Endothelial cell (in vitro differentiated cells): ENCODE data around the gene NPHP4. TPM values are rescaled to one million over a fixed set of nuclear protein-coding genes. Genes with fewer than 3 reads are reported as not detected.
"Not testable (repeated sequence)": the region's sequence is repeated elsewhere in the genome, so short reads cannot be mapped to it uniquely, and the experiment has no call there.

Source experiments
- DNase-seq: peaks from one replicate; pipeline ENCODE4 v3.0.0; 2021; ENCODE audit warnings: low spot score
- H3K27ac Mint-ChIP-seq: one replicate; pipeline ENCODE4 v1.8.0; 2021; ENCODE audit warnings: mixed read lengths, inconsistent platforms; ENCODE audit not compliant: unreplicated experiment
- H3K27me3 Mint-ChIP-seq: one replicate; pipeline ENCODE4 v1.8.0; 2021; ENCODE audit warnings: mild to moderate bottlenecking, moderate library complexity, mixed read lengths, inconsistent platforms; ENCODE audit not compliant: unreplicated experiment
- H3K36me3 Mint-ChIP-seq: one replicate; pipeline ENCODE4 v1.8.0; 2021; ENCODE audit warnings: mild to moderate bottlenecking, low read depth, mixed read lengths, inconsistent platforms; ENCODE audit not compliant: unreplicated experiment
- H3K4me1 Mint-ChIP-seq: one replicate; pipeline ENCODE4 v1.8.0; 2021; ENCODE audit warnings: mild to moderate bottlenecking, mixed read lengths, inconsistent platforms; ENCODE audit not compliant: unreplicated experiment
- H3K4me3 Mint-ChIP-seq: one replicate; pipeline ENCODE4 v1.8.0; 2021; ENCODE audit warnings: mild to moderate bottlenecking, mixed read lengths, inconsistent platforms; ENCODE audit not compliant: unreplicated experiment
- H3K9me3 Mint-ChIP-seq: one replicate; pipeline ENCODE4 v1.8.0; 2021; ENCODE audit warnings: mixed read lengths, inconsistent platforms; ENCODE audit not compliant: unreplicated experiment
- total RNA-seq: library from RNA; stranded (reverse); fragmentation: NEBNext Ultra II Directional; extraction: Animal tissue kit (Norgen Biotek cat#: 25700); gene quantifications from one replicate; pipeline ENCODE4 v1.2.1, GENCODE V29; 2021; ENCODE audit not compliant: unreplicated experiment
- TF ChIP-seq, protein P1 (sequence below): fragments of 200-600 bp; sonication (generic); IDR thresholded peaks from one replicate; pipeline ENCODE4 v1.5.0; 2021; ENCODE audit warnings: antibody characterized with exemption; ENCODE audit not compliant: unreplicated experiment

Gene NPHP4
- total RNA-seq, 1 donor from 2014 or later = 15.3 TPM

DNA sequence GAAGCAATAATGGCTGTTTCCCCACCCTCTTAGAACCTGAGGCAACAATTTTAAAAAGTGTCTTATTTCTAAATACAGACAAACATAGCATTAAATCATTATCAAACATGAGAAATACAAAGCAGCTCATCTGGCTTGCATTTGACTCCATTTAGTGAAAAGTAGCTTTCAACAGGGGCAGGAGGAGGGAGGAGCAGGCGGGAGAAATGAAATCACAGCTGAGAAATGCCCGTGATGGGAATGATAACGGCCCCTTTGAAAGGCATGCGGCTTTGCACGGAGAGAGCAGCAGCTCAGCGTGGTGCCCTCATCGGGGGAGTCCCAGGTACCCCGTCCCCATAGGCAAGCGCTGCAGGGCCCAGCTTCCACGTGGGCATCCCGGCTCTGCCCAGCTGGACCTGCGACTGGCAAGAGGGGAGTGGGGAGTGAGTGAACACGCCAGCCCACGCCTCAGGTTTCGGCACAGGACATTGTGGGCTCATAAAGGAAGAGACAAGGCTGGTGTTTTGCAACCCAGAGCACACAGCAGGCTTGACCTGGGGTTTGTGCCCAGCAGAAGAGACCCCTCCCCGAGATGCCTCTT lies 134.6 kb downstream of the NPHP4 start:
- Mint-ChIP-seq H3K4me1 (peaks cover 6% of the 10 kb centered on the region), H3K36me3 (peaks cover 4% of the 10 kb centered on the region), H3K9me3 (no peaks in the 10 kb centered on the region), H3K4me3 (no peak overlapping the region), H3K27me3 (peaks cover 13% of the 10 kb centered on the region), H3K27ac (no peak overlapping the region)
- TF ChIP-seq, protein P1, sequence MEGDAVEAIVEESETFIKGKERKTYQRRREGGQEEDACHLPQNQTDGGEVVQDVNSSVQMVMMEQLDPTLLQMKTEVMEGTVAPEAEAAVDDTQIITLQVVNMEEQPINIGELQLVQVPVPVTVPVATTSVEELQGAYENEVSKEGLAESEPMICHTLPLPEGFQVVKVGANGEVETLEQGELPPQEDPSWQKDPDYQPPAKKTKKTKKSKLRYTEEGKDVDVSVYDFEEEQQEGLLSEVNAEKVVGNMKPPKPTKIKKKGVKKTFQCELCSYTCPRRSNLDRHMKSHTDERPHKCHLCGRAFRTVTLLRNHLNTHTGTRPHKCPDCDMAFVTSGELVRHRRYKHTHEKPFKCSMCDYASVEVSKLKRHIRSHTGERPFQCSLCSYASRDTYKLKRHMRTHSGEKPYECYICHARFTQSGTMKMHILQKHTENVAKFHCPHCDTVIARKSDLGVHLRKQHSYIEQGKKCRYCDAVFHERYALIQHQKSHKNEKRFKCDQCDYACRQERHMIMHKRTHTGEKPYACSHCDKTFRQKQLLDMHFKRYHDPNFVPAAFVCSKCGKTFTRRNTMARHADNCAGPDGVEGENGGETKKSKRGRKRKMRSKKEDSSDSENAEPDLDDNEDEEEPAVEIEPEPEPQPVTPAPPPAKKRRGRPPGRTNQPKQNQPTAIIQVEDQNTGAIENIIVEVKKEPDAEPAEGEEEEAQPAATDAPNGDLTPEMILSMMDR = no peak
- DNase-seq = no peak

DNA sequence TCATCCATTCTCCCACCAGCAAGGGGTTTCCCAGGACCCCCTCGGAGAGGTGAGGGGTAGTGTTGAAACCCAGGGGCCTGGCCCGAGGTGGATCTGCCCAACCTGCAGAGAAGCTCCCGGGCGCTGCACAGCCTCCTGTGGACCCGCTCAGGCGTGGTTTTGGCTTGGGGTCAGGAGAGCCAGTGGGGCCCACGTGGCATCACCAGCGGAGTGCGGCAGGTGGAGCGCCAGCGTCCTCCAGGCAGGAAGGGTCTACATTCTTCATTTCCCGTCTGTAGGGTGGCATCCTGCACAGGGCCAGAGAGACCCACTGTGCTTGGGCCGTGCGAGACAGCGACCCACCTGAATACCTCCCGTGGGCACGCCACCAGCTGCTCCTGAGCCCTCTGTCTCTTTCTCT lies 135.2 kb downstream of the NPHP4 start:
- Mint-ChIP-seq H3K36me3 (peaks cover 4% of the 10 kb centered on the region), H3K9me3 (no peaks in the 10 kb centered on the region), H3K4me1 (peaks cover 6% of the 10 kb centered on the region), H3K27ac (no peak overlapping the region), H3K4me3 (no peak overlapping the region), H3K27me3 (peaks cover 13% of the 10 kb centered on the region)
- TF ChIP-seq, protein P1 = no peak
- DNase-seq = no peak

DNA sequence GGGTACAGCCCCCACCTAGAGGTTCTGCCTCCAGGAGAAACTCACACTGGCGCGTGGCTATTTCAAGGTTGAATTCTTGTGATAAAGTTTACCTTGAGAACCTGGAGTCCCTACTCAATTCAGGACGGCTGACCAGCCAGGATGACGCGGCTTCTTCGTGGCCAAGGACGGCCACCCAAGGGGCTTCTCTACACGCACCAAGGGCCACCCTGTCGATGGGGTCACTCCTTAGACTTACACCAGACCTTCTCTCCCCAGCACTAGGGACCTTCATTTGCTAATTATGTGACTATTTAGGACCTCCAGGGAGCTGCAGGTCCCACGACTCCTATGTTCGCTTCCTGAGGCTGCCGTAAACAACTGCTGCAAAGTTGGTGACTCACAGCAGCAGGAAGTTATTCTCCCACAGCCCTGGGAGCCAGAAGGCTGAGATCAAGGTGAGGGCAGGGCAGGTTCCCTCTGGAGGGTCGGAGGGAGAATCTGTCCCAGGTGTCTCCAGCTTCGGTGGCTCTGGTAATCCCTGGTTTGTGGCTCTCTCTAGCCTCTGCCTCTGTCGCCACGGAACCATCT lies 135.9 kb downstream of the NPHP4 start:
- TF ChIP-seq, protein P1 = no peak
- DNase-seq = no peak
- no peaks in the 10 kb centered on the region for H3K9me3 Mint-ChIP-seq
- peaks cover 6% of the 10 kb centered on the region for H3K4me1 Mint-ChIP-seq
- peaks cover 4% of the 10 kb centered on the region for H3K36me3 Mint-ChIP-seq
- no peak overlapping the region for H3K4me3 Mint-ChIP-seq
- no peak overlapping the region for H3K27ac Mint-ChIP-seq
- peaks cover 13% of the 10 kb centered on the region for H3K27me3 Mint-ChIP-seq

DNA sequence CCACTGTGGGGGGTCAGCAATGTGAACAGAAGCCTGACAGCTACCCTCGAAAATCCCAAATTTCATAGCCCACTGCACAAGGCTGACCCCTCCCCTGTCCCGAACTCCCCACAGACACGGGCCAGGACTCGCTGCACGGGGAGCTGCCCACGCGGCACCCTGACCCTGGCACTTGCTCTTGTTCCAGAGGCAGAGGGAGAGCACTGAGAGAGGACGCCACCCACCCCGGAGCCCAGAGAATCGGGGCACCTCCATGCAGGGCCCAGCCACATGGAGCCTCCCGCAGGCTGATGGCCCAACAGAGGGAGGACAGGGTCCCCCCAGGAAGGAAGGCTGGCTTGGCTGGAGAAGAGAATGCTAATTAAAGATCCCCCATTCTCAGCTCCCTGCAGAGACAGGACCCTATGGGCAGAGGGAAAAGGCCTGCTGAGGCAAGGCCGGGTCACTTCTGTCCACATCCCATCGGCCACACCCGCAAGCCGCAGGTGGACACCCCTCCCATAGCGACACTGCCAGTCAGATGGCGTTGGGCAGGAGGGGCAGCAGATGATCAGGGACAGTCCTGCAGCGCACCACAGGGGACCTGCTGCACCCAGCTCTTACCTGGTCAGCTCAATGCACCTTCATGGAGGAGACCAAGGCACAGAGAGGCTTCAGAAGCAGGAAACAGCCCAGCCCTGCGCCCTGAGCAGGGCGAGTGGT lies 136.9 kb downstream of the NPHP4 start:
- DNase-seq = no peak
- H3K27ac Mint-ChIP-seq = no peak overlapping the region
- TF ChIP-seq, protein P1 = no peak
- H3K9me3 Mint-ChIP-seq = no peaks in the 10 kb centered on the region
- H3K4me3 Mint-ChIP-seq = no peak overlapping the region
- peaks cover 4% of the 10 kb centered on the region for H3K36me3 Mint-ChIP-seq
- peaks cover 13% of the 10 kb centered on the region for H3K27me3 Mint-ChIP-seq
- peaks cover 6% of the 10 kb centered on the region for H3K4me1 Mint-ChIP-seq

DNA sequence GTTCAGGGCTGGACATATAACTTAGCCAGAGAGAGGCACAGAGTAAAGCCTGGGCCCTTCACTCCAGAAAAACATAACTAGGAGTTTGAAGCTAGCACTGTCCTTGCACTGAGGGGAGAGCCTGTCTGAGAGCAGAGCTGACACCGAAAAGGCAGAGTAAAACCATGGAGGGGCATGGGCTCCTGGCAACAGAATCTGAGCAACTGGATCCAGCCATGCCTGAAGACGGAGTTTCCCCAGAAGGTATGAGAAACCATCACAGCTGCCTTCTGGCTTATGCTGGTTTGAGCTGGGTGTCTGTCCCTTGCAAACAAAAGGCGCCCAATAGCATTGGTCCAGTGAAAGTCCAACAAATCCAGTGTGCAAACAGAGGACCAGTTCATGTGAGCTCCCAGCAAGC lies 137.5 kb downstream of the NPHP4 start:
- H3K4me1 Mint-ChIP-seq = peaks cover 6% of the 10 kb centered on the region
- no peaks in the 10 kb centered on the region for H3K9me3 Mint-ChIP-seq
- H3K4me3 Mint-ChIP-seq = no peak overlapping the region

DNA sequence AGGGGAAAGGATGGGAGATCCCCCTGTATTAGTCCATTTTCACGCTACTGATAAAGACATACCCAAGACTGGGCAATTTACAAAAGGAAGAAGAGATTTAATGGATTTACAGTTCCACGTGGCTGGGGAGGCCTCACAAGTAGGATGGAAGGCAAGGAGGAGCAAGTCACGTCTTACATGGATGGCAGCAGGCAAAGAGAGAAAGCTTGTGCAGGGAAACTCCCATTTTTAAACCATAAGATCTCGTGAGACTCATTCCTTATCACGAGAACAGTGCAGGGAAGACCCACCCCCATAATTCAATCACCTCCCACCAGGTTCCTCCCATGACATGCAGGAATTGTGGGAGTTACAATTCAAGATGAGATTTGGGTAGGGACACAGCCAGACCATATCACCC lies 138.4 kb downstream of the NPHP4 start:
- H3K9me3 Mint-ChIP-seq, H3K4me1 Mint-ChIP-seq, H3K4me3 Mint-ChIP-seq, DNase-seq, H3K36me3 Mint-ChIP-seq: not testable (repeated sequence)
- H3K27me3 Mint-ChIP-seq = peaks cover 11% of the 10 kb centered on the region
- H3K27ac Mint-ChIP-seq = peak overlapping the region; percentile 23

More for the DNA sequence above, 137.5 kb downstream of the NPHP4 start:
- TF ChIP-seq, protein P1 = no peak
- H3K36me3 Mint-ChIP-seq = peaks cover 4% of the 10 kb centered on the region
- no peak for DNase-seq
- H3K27ac Mint-ChIP-seq = no peak overlapping the region
- H3K27me3 Mint-ChIP-seq = peaks cover 11% of the 10 kb centered on the region
